DOHH2 (cell line): ENCODE measurements around the gene DPP7.

Experiments
- EZH2phosphoT487 ChIP-seq: fragments of 200-600 bp; sonication (generic); IDR thresholded peaks from 2 replicates; pipeline ENCODE4 v1.6.1; 2017; ENCODE audit warnings: borderline replicate concordance, mild to moderate bottlenecking, antibody characterized with exemption, low read length, moderate library complexity, mixed read lengths
- TF ChIP-seq, protein P1 (sequence below): fragments of 200-600 bp; sonication (generic); IDR thresholded peaks from one replicate; pipeline ENCODE4 v1.5.1; 2014; ENCODE audit warnings: antibody characterized with exemption, mild to moderate bottlenecking, low read depth, low read length; ENCODE audit not compliant: poor library complexity, severe bottlenecking

DNA sequence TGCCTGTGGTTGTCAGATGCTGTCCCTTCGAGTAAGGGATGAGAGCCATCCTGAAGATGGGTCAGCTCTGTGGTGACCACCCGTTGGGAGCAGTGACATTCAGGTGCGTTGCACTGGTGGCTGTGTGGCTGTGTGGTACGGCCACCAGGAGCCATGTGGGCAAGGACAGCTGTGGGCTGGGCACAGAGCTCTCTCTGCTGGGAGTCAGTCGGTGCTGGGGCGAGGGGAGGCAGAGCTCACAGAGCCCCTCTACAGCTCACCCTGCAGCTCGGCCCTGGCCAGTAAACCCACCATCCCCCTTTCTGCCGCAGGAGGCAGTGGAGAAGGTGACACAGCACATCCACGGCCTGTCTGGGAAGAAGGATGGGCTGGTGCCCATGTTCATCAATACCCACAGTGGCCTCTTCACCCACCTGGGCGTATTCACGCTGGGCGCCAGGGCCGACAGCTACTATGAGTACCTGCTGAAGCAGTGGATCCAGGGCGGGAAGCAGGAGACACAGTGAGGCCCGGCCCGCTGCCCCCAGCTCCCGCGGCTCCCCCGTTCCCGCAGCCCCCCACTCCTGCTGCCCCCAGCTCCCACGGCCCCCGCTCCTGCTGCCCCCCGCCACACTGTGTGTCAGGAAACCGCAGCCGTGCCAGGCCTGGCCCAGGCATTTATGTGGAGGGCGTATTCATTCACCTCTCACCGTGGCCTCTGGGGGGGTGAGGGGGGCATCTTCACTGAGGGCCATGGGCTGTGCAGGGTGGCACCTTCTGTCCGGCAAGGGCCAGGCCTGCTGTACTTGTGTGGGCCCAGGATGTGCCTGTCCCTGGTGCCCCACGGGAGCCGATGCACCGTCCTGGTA lies 8.5 kb downstream of the DPP7 start:
- TF ChIP-seq, protein P1, sequence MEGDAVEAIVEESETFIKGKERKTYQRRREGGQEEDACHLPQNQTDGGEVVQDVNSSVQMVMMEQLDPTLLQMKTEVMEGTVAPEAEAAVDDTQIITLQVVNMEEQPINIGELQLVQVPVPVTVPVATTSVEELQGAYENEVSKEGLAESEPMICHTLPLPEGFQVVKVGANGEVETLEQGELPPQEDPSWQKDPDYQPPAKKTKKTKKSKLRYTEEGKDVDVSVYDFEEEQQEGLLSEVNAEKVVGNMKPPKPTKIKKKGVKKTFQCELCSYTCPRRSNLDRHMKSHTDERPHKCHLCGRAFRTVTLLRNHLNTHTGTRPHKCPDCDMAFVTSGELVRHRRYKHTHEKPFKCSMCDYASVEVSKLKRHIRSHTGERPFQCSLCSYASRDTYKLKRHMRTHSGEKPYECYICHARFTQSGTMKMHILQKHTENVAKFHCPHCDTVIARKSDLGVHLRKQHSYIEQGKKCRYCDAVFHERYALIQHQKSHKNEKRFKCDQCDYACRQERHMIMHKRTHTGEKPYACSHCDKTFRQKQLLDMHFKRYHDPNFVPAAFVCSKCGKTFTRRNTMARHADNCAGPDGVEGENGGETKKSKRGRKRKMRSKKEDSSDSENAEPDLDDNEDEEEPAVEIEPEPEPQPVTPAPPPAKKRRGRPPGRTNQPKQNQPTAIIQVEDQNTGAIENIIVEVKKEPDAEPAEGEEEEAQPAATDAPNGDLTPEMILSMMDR: no peak
- TF ChIP-seq EZH2phosphoT487: no peak
